Measurements from ENCODE around the gene TOR1A.
A peak's percentile ranks its signal among the peaks of the same experiment; 100 is the strongest.
"Not testable (repeated sequence)": the region's sequence is repeated elsewhere in the genome, so short reads cannot be mapped to it uniquely, and the experiment has no call there.

TOR1A gene

DNA sequence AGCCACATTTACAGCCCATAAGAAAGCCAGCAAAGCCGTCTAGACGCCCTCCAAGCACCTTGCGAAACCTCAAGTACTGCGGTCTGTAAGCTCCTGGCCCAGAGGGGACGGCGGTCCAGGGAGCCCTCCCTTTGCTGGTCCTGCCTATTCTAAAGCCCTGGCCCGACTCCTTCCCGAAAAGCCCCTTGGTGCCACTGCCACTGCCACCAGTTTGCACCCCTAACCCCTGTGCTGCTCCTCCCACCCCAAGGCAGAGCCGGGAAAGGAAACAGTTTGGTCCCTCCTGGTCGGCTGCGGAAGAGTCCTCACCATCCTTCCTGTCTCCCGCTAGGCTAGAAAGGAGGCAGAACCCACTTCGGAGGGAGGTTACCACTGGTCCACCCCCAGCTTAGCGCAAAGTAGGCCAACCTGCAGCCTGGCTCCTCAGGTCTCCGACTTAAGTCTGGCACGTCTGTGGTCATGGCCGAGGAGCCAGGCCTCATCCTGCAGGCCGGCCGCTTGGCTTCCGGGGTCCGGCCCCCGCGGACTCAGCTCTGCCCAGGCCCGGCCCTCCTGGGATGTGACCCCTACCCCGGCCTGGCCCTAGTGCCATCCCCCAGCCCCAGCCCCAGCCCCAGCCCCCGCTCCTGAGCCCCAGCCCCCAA lies 916 bp downstream of the TOR1A start:
- DNase-seq (ENCODE audit: low read depth), result no peak

DNA sequence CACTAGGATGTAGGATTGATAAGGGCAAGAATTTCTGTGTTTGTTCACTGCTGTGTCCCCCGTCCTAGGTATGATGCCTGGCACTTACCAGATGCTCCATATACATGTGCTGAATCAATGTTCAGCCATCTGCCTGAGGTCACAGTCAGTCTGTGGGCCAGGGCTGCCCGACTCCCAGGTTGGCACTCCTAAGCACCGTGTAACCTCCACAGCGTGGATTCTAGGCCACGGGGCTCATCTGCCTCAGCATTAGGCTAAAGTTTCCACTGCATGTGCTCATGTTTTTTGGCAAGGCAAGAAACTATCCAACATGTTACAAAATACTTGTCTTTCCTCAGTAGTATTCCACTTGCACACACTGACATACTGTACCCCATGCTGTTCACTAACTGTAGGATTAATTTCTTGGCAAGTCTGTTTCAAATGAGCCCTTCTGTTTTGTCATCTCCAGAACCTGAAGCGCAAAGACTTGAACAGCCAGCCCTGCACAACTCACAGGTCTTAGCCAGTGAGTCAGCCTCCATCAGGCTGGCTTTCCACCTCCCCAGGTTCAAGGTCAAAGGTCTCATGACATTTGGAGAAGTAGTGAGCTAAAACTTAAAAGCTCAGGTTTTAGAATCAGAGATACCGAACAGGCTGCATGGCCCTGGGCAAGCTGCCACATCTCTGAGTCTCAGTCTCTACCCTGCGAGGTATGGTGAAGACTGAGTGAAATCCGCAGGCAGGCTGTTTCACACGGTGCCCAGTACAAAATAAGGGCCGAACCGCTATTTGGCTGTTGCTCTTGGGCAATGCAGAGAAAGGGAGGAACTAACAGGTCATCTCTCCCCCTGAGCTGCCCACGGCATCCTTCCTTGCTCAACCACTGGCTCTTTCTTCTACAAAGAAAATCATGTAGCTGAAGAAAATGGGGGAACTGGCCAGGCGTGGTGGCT lies 7.2 kb downstream of the TOR1A start:
- no peak for DNase-seq (ENCODE audit: low read depth)

DNA sequence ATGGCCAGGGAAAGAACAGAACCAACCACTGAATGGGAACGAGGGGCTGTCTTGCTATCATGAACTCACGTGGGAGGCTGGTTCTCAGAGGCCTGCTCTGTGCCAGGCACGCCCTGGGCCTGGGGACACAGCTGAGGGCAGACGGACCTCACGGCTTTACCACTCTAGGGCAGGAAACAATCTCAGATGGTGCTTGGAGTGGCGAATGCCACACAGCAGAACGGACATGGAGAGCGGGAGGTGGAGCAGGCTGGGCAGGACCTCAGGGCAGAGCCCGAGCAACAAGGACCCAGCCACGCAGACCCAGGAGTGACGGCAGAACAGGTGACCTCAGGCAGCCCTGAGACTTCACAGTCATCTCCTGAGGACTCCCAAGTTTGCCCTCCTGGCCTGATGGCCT lies 8.7 kb downstream of the TOR1A start:
- DNase-seq (ENCODE audit: low read depth), result no peak

DNA sequence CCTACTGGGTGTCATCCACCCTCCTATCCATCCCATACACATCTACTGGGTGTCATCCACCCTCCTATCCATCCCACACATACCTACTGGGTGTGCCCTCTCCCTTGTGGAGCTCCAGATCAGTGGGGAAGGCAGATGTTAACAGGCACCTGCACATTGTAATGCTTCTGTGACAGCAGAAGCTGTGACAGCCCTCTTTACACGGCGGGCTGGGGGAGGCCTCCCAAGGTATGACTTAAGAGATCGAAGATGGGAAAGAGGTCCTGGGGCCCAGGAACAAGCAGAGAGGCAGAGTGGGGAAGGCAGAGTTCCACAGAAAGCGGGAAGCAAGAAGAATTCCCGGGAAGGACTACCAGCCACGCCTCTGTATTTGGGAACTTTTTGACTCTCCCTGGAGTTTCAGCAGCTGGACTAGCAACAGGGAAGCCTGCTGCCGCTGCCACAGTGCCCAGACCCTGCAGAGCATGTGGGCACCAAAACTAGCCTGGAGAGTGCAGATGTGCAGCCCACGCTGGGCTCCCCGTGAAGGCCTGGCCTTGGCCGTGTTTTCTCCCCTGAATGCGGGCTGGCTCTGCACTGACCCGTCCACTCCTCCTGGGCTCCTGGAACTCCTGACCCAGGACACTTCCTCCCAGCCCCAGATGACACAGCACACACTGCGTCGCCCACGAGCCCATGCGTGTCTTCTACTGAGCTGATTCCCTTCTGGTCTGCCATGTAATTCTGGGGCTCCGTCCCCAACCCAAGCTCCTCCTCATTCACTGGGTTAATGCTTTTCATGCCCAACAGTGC lies 9.3 kb downstream of the TOR1A start:
- no peak for DNase-seq (ENCODE audit: low read depth)

DNA sequence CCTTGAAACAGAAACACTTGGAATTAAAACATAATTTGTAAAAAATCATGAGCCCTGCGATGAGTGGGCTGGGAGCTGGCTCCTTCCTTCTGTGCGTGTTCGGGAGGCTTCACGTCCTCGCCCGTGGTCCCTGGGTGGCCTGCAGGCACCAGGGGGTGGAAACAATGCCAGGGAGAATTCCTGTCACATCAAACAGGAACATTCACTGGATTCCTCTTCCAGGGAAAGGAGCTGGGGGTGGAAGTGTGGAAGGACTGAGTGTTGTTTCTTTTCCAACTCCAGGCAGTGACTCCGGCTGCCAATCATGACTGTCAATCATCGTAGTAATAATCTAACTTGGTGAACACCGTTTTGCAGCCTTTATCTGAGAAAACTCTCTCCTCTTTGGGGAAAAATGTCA lies 10.3 kb downstream of the TOR1A start:
- no peak for DNase-seq (ENCODE audit: low read depth)

DNA sequence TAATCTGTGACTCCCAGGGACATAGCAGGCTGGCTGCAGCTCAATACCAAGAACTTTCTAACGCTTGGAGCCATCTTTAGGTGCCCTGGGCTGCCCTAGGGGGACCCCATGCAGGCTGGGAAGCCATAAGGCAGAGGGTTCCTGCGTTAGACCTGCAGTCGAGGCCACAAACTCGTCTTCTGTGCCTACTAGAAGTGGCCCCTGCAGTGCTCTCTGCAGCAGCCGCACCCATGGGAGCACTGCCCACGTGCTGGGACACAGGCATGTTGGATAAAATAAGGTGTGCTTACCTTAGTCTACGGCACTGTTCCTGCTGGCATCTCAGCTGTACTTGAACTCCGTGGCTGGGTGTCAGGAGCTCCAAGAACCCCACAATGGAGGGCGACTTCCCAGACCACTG lies 11.6 kb downstream of the TOR1A start:
- no peak for DNase-seq (ENCODE audit: low read depth)

DNA sequence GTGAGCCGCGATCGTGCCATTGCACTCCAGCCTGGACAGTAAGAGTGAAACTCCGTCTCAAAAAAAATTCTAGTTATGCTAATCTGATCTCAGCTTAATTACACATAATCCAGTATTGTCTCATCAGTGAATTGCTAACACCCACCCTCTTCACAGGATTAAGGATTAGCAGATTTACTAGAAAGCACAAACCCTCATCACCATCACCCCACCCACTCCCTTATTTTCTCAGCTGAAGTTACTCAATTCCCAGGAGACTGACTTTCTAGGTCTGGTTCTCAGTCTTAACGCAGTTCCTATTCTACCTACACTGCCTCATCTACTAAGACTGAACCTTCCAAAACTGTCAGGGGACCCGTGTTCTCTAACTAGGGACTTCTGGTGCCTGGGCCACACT lies 12.0 kb downstream of the TOR1A start:
- no peak for DNase-seq (ENCODE audit: low read depth)

DNA sequence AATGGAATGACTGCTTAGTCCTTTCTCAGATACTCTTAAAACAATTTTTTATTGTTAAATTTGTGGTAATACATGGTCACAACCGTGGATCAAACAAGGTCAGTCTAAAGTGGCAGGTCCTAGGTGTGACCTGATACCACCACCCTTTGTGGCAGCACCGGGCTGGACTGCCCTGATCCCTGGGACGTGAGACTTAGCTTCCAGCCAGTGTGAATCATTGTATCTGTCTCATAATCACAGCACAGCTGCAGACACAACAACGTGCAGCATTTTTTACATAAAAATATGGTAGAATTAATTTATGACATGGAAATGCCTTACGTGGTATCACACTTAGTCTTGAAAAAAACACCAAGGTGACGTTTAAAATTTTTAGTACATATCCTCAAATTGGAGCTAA lies 13.1 kb downstream of the TOR1A start:
- DNase-seq (ENCODE audit: low read depth), result no peak

DNA sequence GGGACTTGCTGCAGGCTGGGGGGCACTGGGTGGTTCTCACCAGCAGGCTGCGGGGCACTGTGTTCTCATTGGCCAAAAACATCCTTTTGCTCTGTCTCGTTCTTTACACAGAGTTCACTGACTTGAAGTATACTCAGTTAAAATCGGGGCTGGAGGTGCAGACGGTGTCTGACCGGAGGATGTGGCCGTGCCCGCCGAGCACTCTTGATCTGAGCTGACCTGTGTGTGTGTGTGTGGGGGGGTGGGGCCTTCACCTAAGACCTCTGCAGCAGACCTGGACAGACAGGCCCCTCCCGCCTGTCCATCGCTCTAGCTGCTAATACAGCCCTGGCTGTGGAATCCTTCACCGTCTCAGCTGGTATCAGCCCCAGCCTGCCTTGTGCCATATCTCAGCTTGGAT lies 13.8 kb downstream of the TOR1A start:
- DNase-seq (ENCODE audit: low read depth), result no peak

DNA sequence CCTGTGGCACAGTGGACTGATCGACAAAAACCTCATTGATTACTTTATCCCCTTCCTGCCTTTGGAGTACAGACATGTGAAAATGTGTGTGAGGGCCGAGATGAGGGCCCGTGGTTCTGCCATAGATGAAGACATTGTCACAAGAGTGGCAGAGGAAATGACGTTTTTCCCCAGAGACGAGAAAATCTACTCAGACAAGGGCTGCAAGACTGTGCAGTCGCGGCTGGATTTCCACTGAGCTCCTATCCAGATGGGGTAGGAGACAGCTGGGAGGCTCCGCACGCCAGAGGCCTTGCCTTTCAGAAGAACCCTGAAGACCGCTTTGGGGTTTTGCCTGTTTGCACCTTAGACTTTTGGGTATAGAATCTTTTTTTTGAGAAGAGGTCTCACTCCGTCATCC lies 14.6 kb downstream of the TOR1A start:
- no peak for DNase-seq (ENCODE audit: low read depth)

DNA sequence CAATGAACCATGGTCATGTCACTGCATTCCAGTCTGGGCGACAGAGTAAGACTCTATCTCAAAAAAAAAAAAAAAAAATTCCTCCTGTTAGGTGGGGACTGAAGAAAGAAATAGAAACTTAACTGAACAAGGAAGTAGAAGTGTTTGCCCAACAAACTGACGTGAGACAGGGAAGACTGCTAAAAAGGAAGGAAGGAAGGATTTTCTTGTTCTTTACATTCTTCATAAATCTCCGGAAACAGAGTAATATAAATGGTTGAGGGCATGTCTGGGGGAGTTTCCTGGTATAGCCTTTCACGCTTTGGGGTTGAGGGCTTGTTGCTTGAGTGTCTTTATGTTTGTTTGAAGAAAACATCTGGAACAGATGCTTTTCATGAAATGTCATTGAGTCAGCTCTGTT lies 17.9 kb downstream of the TOR1A start:
- DNase-seq (ENCODE audit: low read depth), result no peak

DNA sequence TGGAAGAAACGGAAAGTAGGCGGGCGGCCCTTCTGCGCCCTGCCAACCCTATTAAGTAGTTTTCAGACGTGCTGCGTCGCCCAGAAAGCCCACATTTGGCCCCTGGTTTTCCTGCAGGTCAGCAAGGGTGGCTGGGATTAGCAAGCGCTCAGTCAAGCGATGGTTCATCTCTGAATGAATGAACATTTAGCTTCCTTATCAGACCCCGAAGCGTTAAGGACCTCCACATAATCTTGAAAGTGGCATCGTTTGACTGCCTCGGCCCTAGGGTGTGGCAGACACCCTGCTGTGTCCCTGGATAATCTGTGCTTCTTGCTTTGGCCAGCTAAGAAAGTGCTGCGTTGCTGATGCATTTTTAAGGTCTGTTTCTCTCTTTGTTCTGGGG lies 20.3 kb downstream of the TOR1A start:
- no peak for DNase-seq (ENCODE audit: low read depth)

DNA sequence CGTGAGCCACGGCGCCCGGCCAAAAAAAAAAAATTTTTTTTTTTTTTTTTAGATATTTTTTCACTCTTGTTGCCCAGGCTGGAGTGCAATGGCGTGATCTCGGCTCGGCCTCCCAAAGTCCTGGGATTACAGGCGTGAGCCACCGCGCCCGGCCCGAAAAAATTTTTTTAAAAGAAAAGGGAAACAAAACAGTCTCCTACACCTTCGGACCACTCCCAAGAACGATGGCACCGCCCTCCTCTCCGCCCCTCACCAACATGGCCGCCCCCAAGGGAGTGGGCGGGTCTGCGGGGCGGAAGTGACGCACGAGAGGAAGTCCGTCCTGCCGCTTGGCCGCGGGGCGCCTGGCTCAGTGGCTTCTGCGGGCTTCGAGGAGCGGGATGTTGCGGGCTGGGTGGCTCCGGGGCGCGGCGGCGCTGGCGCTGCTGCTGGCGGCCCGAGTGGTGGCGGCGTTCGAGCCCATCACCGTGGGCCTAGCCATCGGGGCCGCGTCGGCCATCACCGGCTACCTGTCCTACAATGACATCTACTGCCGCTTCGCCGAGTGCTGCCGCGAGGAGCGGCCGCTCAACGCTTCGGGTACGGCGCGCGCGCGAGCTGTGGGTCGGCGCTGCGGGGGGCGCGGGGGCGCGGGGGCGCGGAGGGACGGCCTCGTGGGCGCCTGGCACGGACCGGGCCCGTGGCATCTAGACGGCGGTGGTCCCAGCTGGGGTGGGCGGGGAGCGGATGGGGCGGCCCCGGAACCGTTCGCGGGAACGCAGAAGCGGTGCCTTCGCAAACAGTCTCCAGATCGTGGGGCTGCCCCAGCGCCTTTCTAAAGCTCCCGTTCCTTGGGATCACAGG lies 20.9 kb downstream of the TOR1A start, which contains the start of gene TOR1B:
TOR1B (plus strand) TSS at position 352 of the 843 bp plus-strand sequence; CDS start at position 381, 29 bp downstream.
- peak; percentile 89 for DNase-seq (ENCODE audit: low read depth)

DNA sequence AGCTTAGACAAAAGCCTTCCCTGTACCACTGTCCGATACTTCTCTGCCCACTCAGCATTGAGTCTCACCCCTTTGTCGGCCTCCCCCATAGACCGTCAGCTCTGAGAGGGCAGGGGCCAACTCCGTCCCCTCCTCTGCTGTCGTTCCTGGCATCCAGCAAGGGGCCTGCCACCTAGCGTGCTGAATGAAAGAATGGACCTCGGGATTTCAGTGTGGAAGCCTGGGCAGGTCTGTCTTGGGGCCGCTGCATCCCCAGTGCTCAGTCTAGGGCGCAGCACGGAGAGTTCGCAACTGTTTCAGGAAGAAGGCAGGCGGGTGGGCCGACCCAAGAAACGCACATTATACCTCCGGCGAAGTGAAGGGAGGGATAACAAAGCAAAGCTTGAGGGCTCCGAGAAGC lies 22.4 kb downstream of the TOR1A start:
- DNase-seq (ENCODE audit: low read depth), result no peak

DNA sequence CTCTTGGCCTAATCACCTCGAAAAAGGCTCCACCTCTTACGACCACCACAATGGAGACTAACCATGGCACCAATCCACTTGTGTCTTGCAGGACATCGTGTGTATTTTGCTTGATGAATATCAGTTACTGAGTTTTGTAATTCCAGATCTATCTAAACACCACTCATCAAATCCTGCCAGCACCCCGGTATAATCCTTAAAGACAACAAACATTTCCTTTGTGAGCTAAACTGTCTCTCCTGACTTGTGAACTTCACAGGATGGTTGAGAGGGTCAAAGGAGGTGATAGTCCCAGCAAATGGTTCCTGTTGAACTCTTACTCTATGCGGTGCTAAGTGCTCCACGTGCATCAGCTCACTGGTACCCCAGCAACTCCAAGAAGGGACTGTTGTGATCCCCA lies 25.0 kb downstream of the TOR1A start:
- DNase-seq (ENCODE audit: low read depth), result no peak

DNA sequence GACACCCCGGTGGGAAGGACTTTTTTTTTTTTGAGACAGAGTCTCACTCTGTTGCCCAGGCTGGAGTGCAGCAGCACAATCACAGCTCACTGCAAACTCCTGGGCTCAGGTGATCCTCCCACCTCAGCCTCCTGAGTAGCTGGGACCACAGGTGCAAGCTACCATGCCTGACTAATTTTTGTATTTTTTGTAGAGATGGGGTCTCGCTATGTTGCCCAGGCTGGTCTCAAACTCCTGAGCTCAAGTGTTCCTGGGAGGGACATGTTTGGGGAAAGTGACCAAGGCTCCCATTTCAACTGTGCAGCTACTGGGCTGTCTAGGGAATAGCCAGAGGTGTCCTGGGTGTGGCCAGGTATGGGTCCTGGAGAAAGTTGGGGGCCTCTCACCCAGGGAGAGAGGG lies 27.9 kb downstream of the TOR1A start:
- DNase-seq (ENCODE audit: low read depth), result not testable (repeated sequence)

DNA sequence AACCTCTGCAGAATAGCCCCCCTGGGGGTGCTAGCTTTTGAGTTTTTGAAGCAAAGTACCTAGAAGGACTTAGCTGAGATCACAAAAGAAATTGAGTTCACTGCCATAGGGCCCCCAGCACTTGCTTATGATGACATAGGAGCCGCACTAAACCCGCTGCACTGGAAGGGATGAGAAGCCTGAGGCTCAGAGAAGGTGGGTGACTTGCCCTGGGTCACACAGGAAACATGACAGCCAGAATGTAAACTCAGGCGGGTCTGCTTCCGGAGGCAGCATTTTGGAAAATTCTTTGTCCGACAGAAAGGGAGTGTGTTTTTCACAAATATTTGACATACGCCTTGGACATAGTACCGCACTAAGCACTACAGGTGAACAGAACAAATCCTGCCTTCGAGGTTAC lies 29.4 kb downstream of the TOR1A start:
- no peak for DNase-seq (ENCODE audit: low read depth)

DNA sequence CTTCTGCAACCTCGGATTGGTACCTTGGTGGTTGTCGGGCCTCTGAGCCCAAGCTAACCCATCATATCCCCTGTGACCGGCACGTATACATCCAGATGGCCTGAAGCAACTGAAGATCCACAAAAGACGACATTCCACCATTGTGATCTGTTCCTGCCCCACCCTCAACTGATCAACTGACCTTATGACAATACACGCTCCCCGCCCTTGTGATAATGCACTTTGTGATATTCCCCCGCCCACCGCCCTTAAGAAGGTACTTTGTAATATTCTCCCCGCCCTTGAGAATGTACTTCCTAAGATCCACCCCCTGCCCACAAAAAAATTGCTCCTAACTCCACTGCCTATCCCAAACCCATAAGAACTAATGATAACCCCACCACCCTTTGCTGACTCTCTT lies 37.5 kb downstream of the TOR1A start:
- DNase-seq (ENCODE audit: low read depth), result no peak

DNA sequence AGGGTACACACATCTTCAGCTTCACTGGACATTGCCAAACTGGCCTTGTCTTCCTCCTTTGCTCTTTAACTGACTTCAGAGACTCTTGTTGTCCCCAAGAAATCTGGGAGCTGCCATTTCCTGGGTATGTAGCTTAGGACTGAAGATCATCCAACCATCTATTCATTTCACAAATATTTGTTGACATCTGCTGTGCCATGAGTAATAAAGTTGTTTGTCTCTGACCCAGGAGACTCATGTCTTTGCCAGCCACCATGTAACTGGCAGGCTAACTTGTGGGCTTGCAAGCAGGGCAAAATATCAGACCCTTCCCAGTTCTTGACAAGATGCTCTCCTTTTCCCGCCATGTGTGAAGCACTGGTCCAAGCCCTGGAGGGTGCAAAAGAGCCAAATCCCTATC lies 38.1 kb downstream of the TOR1A start:
- DNase-seq (ENCODE audit: low read depth), result no peak

DNA sequence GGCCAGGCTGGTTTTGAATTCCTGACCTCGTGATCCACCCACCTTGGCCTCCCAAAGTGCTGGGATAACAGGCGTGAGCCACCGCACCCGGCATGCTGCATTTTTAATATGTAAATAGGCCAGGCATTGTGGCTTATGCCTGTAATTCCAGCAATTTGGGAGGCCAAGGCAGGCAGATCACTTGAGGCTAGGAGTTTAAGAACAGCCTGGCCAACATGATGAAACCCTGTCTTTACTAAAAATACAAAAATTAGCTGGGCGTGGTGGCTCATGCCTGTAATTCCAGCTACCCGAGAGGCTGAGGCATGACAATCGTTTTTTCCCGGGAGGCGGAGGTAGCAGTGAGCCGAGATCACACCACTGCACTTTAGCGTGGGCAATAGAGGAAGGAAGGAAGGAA lies 39.0 kb downstream of the TOR1A start:
- not testable (repeated sequence) for DNase-seq (ENCODE audit: low read depth)

DNA sequence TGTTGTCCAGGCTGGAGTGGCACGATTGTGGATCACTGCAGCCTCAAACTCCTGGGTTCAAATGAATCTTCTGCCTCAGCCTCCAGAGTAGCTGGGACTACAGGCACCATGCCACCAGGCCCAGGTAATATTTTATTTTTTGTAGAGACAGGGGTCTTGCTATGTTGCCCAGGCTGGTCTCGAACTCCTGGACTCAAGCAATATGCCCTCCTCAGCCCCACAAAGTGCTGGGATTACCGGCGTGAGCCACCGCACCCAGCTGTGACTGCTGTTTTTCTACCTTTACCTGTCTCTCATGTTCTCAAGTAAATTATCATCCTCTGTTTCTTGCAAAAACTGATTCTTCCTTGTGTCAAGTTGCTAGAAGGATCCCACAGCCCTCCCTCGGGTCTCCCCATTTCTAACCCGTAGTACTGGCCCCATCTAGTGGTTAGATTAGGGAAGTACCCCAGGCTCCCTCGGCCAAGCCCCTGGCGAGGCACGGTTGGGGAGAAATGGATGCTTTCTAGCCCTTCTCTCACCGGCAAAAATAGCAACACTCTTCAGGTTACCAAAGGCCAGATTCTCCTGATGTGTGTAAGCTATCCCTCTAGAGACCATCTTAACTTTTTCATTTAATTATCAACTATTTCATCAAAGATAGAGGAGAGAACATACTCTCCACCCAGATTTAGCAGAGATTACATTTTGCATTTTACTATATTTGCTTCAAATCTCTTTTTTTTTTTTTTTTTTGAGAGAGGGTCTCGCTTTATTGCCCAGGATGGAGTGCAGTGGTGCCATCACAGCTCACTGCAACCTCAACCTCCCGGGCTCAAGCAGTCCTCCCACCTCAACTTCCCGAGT lies 40.2 kb downstream of the TOR1A start:
- peak; percentile 44 for DNase-seq (ENCODE audit: low read depth)

Data from activated T-helper 1 cell treated with Interleukin-2 at 50 U/mL for 16 hours (primary cell).